HG03571 (cell line): ENCODE data around the gene C4BPA.

Experiments
- ATAC-seq: cut with Tn5 transposase; IDR thresholded peaks from one replicate; pipeline ENCODE4 v1.9.1; 2021; ENCODE audit not compliant: unreplicated experiment

The C4BPA gene

GRCh38 chr1:207103892-207104373 is at the start of gene C4BPA:
C4BPA (plus strand) TSS chr1:207104233; CDS start chr1:207113026, 8,793 bp downstream.
- no peak for ATAC-seq

GRCh38 chr1:207054491-207054890 is 49.5 kb upstream of the C4BPA start:
- ATAC-seq = no peak

GRCh38 chr1:207055386-207056001 is 48.5 kb upstream of the C4BPA start:
- ATAC-seq = no peak

GRCh38 chr1:207056673-207057072 is 47.4 kb upstream of the C4BPA start:
- no peak for ATAC-seq

GRCh38 chr1:207058252-207058651 is 45.8 kb upstream of the C4BPA start:
- no peak for ATAC-seq

GRCh38 chr1:207058878-207059867 is 44.9 kb upstream of the C4BPA start:
- ATAC-seq = no peak

- ATAC-seq = no peak
Measured at GRCh38 chr1:207059881-207060280, 44.2 kb upstream of the C4BPA start.

- no peak for ATAC-seq
Measured at GRCh38 chr1:207060596-207060995, 43.4 kb upstream of the C4BPA start.

- ATAC-seq = no peak
Measured at GRCh38 chr1:207062058-207062457, 42.0 kb upstream of the C4BPA start.

GRCh38 chr1:207063014-207063413 is 41.0 kb upstream of the C4BPA start:
- no peak for ATAC-seq

- no peak for ATAC-seq
Measured at GRCh38 chr1:207064561-207064960, 39.5 kb upstream of the C4BPA start.

GRCh38 chr1:207067185-207067584 is 36.8 kb upstream of the C4BPA start:
- no peak for ATAC-seq

GRCh38 chr1:207067665-207068064 is 36.4 kb upstream of the C4BPA start:
- ATAC-seq = no peak

GRCh38 chr1:207069061-207069460 is 35.0 kb upstream of the C4BPA start:
- ATAC-seq = no peak

GRCh38 chr1:207069858-207070506 is 34.1 kb upstream of the C4BPA start:
- no peak for ATAC-seq

GRCh38 chr1:207070811-207071210 is 33.2 kb upstream of the C4BPA start:
- ATAC-seq = no peak

GRCh38 chr1:207071426-207071825 is 32.6 kb upstream of the C4BPA start:
- ATAC-seq = no peak

- ATAC-seq = no peak
Measured at GRCh38 chr1:207072233-207072632, 31.8 kb upstream of the C4BPA start.

GRCh38 chr1:207073906-207074820 is 29.9 kb upstream of the C4BPA start:
- ATAC-seq = no peak

GRCh38 chr1:207076181-207076955 is 27.7 kb upstream of the C4BPA start:
- no peak for ATAC-seq
